HG03064 (cell line): ENCODE results near the gene SAMD4B.
A peak's percentile ranks its signal among the peaks of the same experiment; 100 is the strongest.

Source experiments
- ATAC-seq: cut with Tn5 transposase; IDR thresholded peaks from one replicate; pipeline ENCODE4 v1.9.1; 2021; ENCODE audit warnings: low read depth; ENCODE audit not compliant: unreplicated experiment

SAMD4B gene

GRCh38 chr19:39386557-39386956 is 44.3 kb downstream of the SAMD4B start:
- no peak for ATAC-seq

GRCh38 chr19:39388657-39389056 is 46.4 kb downstream of the SAMD4B start:
- no peak for ATAC-seq

GRCh38 chr19:39389631-39390414 is 47.6 kb downstream of the SAMD4B start:
- no peak for ATAC-seq

GRCh38 chr19:39390451-39390750 is 48.2 kb downstream of the SAMD4B start:
- no peak for ATAC-seq

- peak; percentile 81 for ATAC-seq
These were observed 48.7 kb downstream of the SAMD4B start, which contains the start of the genes MED29 and PAF1 for GRCh38 chr19:39390751-39391437. Gene MED29 (plus strand): TSS chr19:39391378. CDS start chr19:39391423, 45 bp downstream. Gene PAF1 (minus strand): TSS chr19:39391106. CDS start chr19:39390864, 242 bp downstream.

- no peak for ATAC-seq
These were observed 55.4 kb downstream of the SAMD4B start for GRCh38 chr19:39397360-39398296.

GRCh38 chr19:39398297-39398864 is 56.2 kb downstream of the SAMD4B start:
- no peak for ATAC-seq

- no peak for ATAC-seq
These were observed 57.4 kb downstream of the SAMD4B start for GRCh38 chr19:39399668-39400050.

GRCh38 chr19:39400061-39400460 is 57.8 kb downstream of the SAMD4B start:
- no peak for ATAC-seq

GRCh38 chr19:39401070-39401548 is 58.9 kb downstream of the SAMD4B start:
- no peak for ATAC-seq

GRCh38 chr19:39401549-39402345 is 59.5 kb downstream of the SAMD4B start:
- ATAC-seq: no peak

GRCh38 chr19:39402346-39403300 is 60.4 kb downstream of the SAMD4B start:
- no peak for ATAC-seq

GRCh38 chr19:39403331-39404312 is 61.4 kb downstream of the SAMD4B start:
- ATAC-seq: peak; percentile 24

- ATAC-seq: no peak
These were observed 63.2 kb downstream of the SAMD4B start for GRCh38 chr19:39405261-39405957.

- no peak for ATAC-seq
These were observed 63.9 kb downstream of the SAMD4B start for GRCh38 chr19:39405958-39406655.
